Progenitor cell of endocrine pancreas (in vitro differentiated cells): ENCODE results near the gene JAML. TPM values are rescaled to one million over a fixed set of nuclear protein-coding genes. Genes with fewer than 3 reads are reported as not detected.

Experiments used
- DNase-seq: peaks from one replicate; pipeline ENCODE4 v3.0.0; 2021; ENCODE audit warnings: low spot score; ENCODE audit not compliant: unreplicated experiment
- H3K27ac Mint-ChIP-seq: 2 replicates; pipeline ENCODE4 v1.8.0; 2021; ENCODE audit warnings: mild to moderate bottlenecking, moderate library complexity, mixed read lengths
- H3K27me3 Mint-ChIP-seq: 2 replicates; pipeline ENCODE4 v1.8.0; 2021; ENCODE audit warnings: mixed read lengths
- H3K36me3 Mint-ChIP-seq: 2 replicates; pipeline ENCODE4 v1.8.0; 2022; ENCODE audit warnings: mixed read lengths; ENCODE audit not compliant: insufficient read depth
- H3K4me1 Mint-ChIP-seq: 2 replicates; pipeline ENCODE4 v1.8.0; 2021; ENCODE audit warnings: low read depth, mixed read lengths
- H3K4me3 Mint-ChIP-seq: 2 replicates; pipeline ENCODE4 v1.8.0; 2021; ENCODE audit warnings: low read depth, mild to moderate bottlenecking, moderate library complexity, mixed read lengths
- H3K9me3 Mint-ChIP-seq: 2 replicates; pipeline ENCODE4 v1.8.0; 2021; ENCODE audit warnings: low read depth, mixed read lengths
- CTCF ChIP-seq: fragments of 200-600 bp; sonication (generic); IDR thresholded peaks from one replicate; pipeline ENCODE4 v1.5.0; 2021; ENCODE audit warnings: antibody characterized with exemption, mild to moderate bottlenecking; ENCODE audit not compliant: unreplicated experiment
- long read RNA-seq: library from polyadenylated mRNA; unstranded; transcript quantifications from one replicate; pipeline ENCODE4 v2.0.0, GENCODE V29; 2020
- total RNA-seq: library from RNA; stranded (reverse); gene quantifications from 2 replicates; pipeline ENCODE4 v1.2.1, GENCODE V29; 2021

JAML gene
- total RNA-seq = 0.22 and 0.60 TPM in 2 replicates
- long read RNA-seq, partial matches to known transcripts = 0 of 1 reads
- long read RNA-seq, other reads (novel, unspliced or antisense) = 1 of 1 reads

GRCh38 chr11:118224511-118225188, at the start of gene JAML:
Gene JAML (minus strand): TSS chr11:118225011. CDS start chr11:118214866, 10,145 bp downstream.
- Mint-ChIP-seq H3K36me3 (peaks cover 4% of the 10 kb centered on the region), H3K4me1 (no peaks in the 10 kb centered on the region), H3K9me3 (no peaks in the 10 kb centered on the region), H3K4me3 (no peak within 1 kb of the TSS), H3K27me3 (no peaks in the 10 kb centered on the region), H3K27ac (no peak within 1 kb of the TSS)
- TF ChIP-seq CTCF = no peak
- no peak for DNase-seq

DNA sequence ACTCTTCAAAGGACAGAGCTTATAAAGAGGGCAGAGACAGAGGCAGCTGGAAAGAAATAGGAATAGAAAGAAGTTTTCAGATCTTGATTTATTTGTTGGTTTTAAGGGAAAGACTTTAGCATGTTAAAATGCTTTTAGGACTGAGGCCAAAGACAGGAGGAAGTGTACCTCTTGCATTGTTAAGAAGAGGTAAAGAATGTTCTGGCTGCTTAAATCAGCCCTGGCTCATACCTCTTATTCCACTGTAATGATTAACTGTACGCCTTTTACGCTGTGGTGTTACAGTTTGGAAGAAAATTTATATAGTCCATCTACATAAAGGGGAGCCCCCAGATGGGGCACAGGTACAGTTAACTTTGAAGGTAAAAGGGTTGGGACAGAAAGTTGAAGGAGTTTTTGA, 49.4 kb upstream of the JAML start:
- no peaks in the 10 kb centered on the region for H3K9me3 Mint-ChIP-seq
- no peak for TF ChIP-seq CTCF
- H3K4me1 Mint-ChIP-seq = peaks cover 3% of the 10 kb centered on the region
- no peaks in the 10 kb centered on the region for H3K36me3 Mint-ChIP-seq
- no peak overlapping the region for H3K4me3 Mint-ChIP-seq
- H3K27me3 Mint-ChIP-seq = peaks cover 25% of the 10 kb centered on the region
- no peak for DNase-seq
- H3K27ac Mint-ChIP-seq = no peak overlapping the region

DNA sequence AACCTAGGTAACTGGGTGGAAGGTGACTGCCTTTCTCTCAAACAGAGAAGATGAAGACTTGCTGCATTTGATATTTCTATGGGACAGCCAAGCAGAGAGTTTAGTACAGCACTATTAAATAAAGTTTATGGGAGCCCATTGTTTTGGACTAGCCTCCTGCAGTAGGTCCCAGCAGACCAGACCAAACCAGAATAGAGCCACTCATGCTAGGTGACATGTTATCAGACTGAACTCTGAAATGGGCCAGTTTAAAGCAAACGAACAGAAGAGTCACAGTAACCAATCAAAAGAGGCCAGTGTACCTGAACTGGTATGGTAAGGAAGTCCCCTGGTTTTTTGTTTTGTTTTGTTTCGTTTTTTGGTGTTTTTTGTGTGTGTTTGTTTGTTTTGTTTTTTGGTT, 47.2 kb upstream of the JAML start:
- TF ChIP-seq CTCF = no peak
- Mint-ChIP-seq H3K4me1 (peaks cover 3% of the 10 kb centered on the region), H3K27ac (no peak overlapping the region), H3K4me3 (no peak overlapping the region), H3K27me3 (peaks cover 21% of the 10 kb centered on the region), H3K9me3 (no peaks in the 10 kb centered on the region), H3K36me3 (no peaks in the 10 kb centered on the region)
- no peak for DNase-seq

DNA sequence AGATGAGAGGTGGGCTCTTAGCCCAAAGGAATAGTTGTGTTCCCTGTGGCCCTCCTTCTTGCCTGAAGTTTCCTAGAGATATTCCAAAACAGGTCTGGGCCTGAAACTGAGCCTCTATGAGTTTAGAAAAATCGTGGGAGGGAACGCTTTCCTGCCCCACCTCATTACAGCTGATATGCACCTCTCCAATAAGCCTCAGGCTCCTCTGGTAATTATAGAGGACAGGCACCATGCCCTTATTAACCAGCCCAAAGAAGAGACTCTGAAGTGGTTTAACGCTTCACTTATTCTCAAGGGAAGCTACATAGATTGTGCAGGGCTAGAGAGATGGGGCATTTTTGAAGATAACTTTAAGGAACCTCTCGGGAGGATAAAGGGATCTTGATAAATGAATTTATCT, 42.7 kb upstream of the JAML start:
- TF ChIP-seq CTCF = no peak
- Mint-ChIP-seq H3K27ac (no peak overlapping the region), H3K9me3 (no peaks in the 10 kb centered on the region), H3K27me3 (peaks cover 13% of the 10 kb centered on the region), H3K4me1 (peaks cover 28% of the 10 kb centered on the region), H3K36me3 (no peaks in the 10 kb centered on the region), H3K4me3 (no peak overlapping the region)
- DNase-seq = no peak

GRCh38 chr11:118265954-118266353, 41.1 kb upstream of the JAML start:
- Mint-ChIP-seq H3K9me3 (no peaks in the 10 kb centered on the region), H3K27me3 (peaks cover 13% of the 10 kb centered on the region), H3K27ac (no peak overlapping the region), H3K4me3 (no peak overlapping the region), H3K4me1 (peaks cover 25% of the 10 kb centered on the region), H3K36me3 (peaks cover 5% of the 10 kb centered on the region)
- TF ChIP-seq CTCF = no peak
- no peak for DNase-seq
